8988T (cell line): Measurements from ENCODE around the gene HOXB6.
A peak's percentile ranks its signal among the peaks of the same experiment; 100 is the strongest.

ENCODE experiments used
- DNase-seq: peaks from one replicate; pipeline ENCODE4 v3.0.0; 2011

The HOXB6 gene

GRCh38 chr17:48609033-48609432 is 4.2 kb upstream of the HOXB6 start:
- DNase-seq: no peak

- no peak for DNase-seq
Observed at GRCh38 chr17:48608494-48608834, 3.7 kb upstream of the HOXB6 start.

- DNase-seq: no peak
Observed at GRCh38 chr17:48606892-48607614, 2.3 kb upstream of the HOXB6 start.

- DNase-seq: no peak
Observed at GRCh38 chr17:48605991-48606891, 1.5 kb upstream of the HOXB6 start.

- DNase-seq: no peak
Observed at GRCh38 chr17:48605409-48605919, 678 bp upstream of the HOXB6 start.

GRCh38 chr17:48603959-48604769 is 622 bp downstream of the HOXB6 start:
- peak; percentile 88 for DNase-seq

- no peak for DNase-seq
Observed at GRCh38 chr17:48601539-48602425, 3.0 kb downstream of the HOXB6 start.

- DNase-seq: no peak
Observed at GRCh38 chr17:48601207-48601538, 3.6 kb downstream of the HOXB6 start.

GRCh38 chr17:48600244-48601098 is 4.3 kb downstream of the HOXB6 start:
- DNase-seq: no peak

GRCh38 chr17:48599354-48599753 is 5.4 kb downstream of the HOXB6 start:
- DNase-seq: no peak

- DNase-seq: no peak
Observed at GRCh38 chr17:48598736-48599135, 6.0 kb downstream of the HOXB6 start.

- peak; percentile 88 for DNase-seq
Observed at GRCh38 chr17:48597778-48598631, 6.8 kb downstream of the HOXB6 start.

- DNase-seq: no peak
Observed at GRCh38 chr17:48597528-48597777, 7.3 kb downstream of the HOXB6 start.

GRCh38 chr17:48596735-48597527 is 7.9 kb downstream of the HOXB6 start:
- no peak for DNase-seq

GRCh38 chr17:48596000-48596734 is 8.6 kb downstream of the HOXB6 start:
- no peak for DNase-seq

GRCh38 chr17:48595278-48595999 is 9.3 kb downstream of the HOXB6 start:
- DNase-seq: no peak

- no peak for DNase-seq
Observed at GRCh38 chr17:48594538-48595277, 10.1 kb downstream of the HOXB6 start.
